GM12864 (cell line): ENCODE data around the gene AOPEP.

ENCODE experiments used
- DNase-seq: peaks from one replicate; pipeline ENCODE4 v3.0.0-alpha.2; 2011; ENCODE audit warnings: low read depth
- H3K4me3 ChIP-seq: 2 replicates; pipeline ENCODE4 v1.5.1; 2011; ENCODE audit warnings: mild to moderate bottlenecking, low read depth, low read length, control low read depth
- CTCF ChIP-seq: IDR thresholded peaks from 2 replicates; pipeline ENCODE4 v1.5.1; 2011; ENCODE audit warnings: low read depth, mild to moderate bottlenecking, moderate library complexity, low read length, control low read depth, inconsistent platforms; ENCODE audit errors: missing control alignments

The AOPEP gene

GRCh38 chr9:95126739-95127138 is 400.2 kb downstream of the AOPEP start:
- H3K4me3 ChIP-seq = no peak overlapping the region
- TF ChIP-seq CTCF = no peak
- no peak for DNase-seq

GRCh38 chr9:95127249-95128176 is 401.0 kb downstream of the AOPEP start:
- DNase-seq = no peak
- no peak overlapping the region for H3K4me3 ChIP-seq

GRCh38 chr9:95128177-95128524 is 401.7 kb downstream of the AOPEP start:
- no peak for TF ChIP-seq CTCF
- H3K4me3 ChIP-seq = no peak overlapping the region
- no peak for DNase-seq

More at GRCh38 chr9:95127249-95128176, 401.0 kb downstream of the AOPEP start:
- TF ChIP-seq CTCF = peak; percentile 88

- no peak for DNase-seq
- no peak overlapping the region for H3K4me3 ChIP-seq
- no peak for TF ChIP-seq CTCF
Observed at GRCh38 chr9:95129476-95130291, 403.2 kb downstream of the AOPEP start.

GRCh38 chr9:95130484-95130883 is 404.0 kb downstream of the AOPEP start:
- DNase-seq = no peak
- TF ChIP-seq CTCF = no peak
- no peak overlapping the region for H3K4me3 ChIP-seq

- no peak for DNase-seq
- H3K4me3 ChIP-seq = no peak overlapping the region
- peak; percentile 78 for TF ChIP-seq CTCF
Observed at GRCh38 chr9:95131023-95131943, 404.8 kb downstream of the AOPEP start.
